IMR-90 (cell line): Measurements from ENCODE around the gene QSOX2. TPM values are rescaled to one million over a fixed set of nuclear protein-coding genes. Genes with fewer than 3 reads are reported as not detected.

Experiments used
- ATAC-seq: fragments of 200-7000 bp; cut with Tn5 transposase; 2 replicates; pipeline ENCODE4 v1.9.1; 2020; ENCODE audit warnings: low read depth, mild to moderate bottlenecking, moderate library complexity
- BruUV-seq: library from RNA; stranded (reverse); fragments of 400-500 nt; replicated peaks from 2 replicates; lab custom pipeline; 2021; lab: Mats Ljungman, UMichigan
- CTCF ChIA-PET: fragments of 300-600 bp; formaldehyde crosslinking; extraction: SDS; loops from one replicate; lab custom pipeline; 2021; ENCODE audit warnings: antibody characterized with exemption; lab: Yijun Ruan, JAX
- POLR2A ChIA-PET: fragments of 300-600 bp; sonication (Branson Sonifier 250); formaldehyde crosslinking; loops from one replicate; lab custom pipeline; 2022; ENCODE audit warnings: antibody characterized with exemption; ENCODE audit not compliant: unreplicated experiment; lab: Charles Lee
- DNase-seq: peaks from one replicate; pipeline ENCODE4 v3.0.0; 2013
- H2AFZ ChIP-seq: replicated peaks from 2 replicates; pipeline ENCODE3; 2013; ENCODE audit warnings: low read length, mild to moderate bottlenecking; ENCODE audit not compliant: poor library complexity
- H2AK5ac ChIP-seq: 2 replicates; pipeline ENCODE4 v1.6.1; 2013; ENCODE audit warnings: low read depth, low read length, inconsistent platforms
- H2AK9ac ChIP-seq: replicated peaks from 2 replicates; pipeline ENCODE3; 2013; ENCODE audit warnings: mild to moderate bottlenecking, low read depth, low read length, moderate library complexity; ENCODE audit not compliant: poor library complexity
- H2BK120ac ChIP-seq: 2 replicates; pipeline ENCODE4 v1.6.1; 2013; ENCODE audit warnings: low read depth, low read length, inconsistent platforms
- H2BK15ac ChIP-seq: 3 replicates; pipeline ENCODE4 v1.6.1; 2013; ENCODE audit warnings: low read depth, low read length, inconsistent platforms
- H2BK20ac ChIP-seq: 2 replicates; pipeline ENCODE4 v1.6.1; 2013; ENCODE audit warnings: low read depth, mild to moderate bottlenecking, inconsistent platforms, low read length, moderate library complexity
- H2BK5ac ChIP-seq: 2 replicates; pipeline ENCODE4 v1.6.1; 2013; ENCODE audit warnings: mild to moderate bottlenecking, low read depth, low read length, inconsistent platforms; ENCODE audit not compliant: poor library complexity, severe bottlenecking
- H3K14ac ChIP-seq: replicated peaks from 2 replicates; pipeline ENCODE4 v1.6.1; 2013; ENCODE audit warnings: low read depth, low read length, inconsistent platforms
- H3K18ac ChIP-seq: 2 replicates; pipeline ENCODE4 v1.6.1; 2013; ENCODE audit warnings: low read depth, low read length, control low read depth
- H3K23ac ChIP-seq: 2 replicates; pipeline ENCODE4 v1.6.1; 2013; ENCODE audit warnings: low read depth, low read length, inconsistent platforms
- H3K27ac ChIP-seq: 2 replicates; pipeline ENCODE4 v1.5.1; 2013; ENCODE audit warnings: mild to moderate bottlenecking, control low read depth, low read length; ENCODE audit not compliant: insufficient read depth
- H3K27me3 ChIP-seq: 2 replicates; pipeline ENCODE4 v1.6.1; 2013; ENCODE audit warnings: low read length; ENCODE audit not compliant: control insufficient read depth, insufficient read depth
- H3K36me3 ChIP-seq: 2 replicates; pipeline ENCODE4 v1.6.1; 2013; ENCODE audit warnings: low read length, mixed read lengths; ENCODE audit not compliant: control insufficient read depth, insufficient read depth
- H3K4ac ChIP-seq: 2 replicates; pipeline ENCODE4 v1.6.1; 2013; ENCODE audit warnings: low read depth, low read length, inconsistent platforms
- H3K4me1 ChIP-seq: 2 replicates; pipeline ENCODE4 v1.6.1; 2013; ENCODE audit warnings: low read length, mixed read lengths; ENCODE audit not compliant: control insufficient read depth, insufficient read depth
- H3K4me2 ChIP-seq: 2 replicates; pipeline ENCODE4 v1.6.1; 2013; ENCODE audit warnings: low read depth, mild to moderate bottlenecking, control low read depth, low read length, moderate library complexity
- H3K4me3 ChIP-seq: 2 replicates; pipeline ENCODE4 v1.5.1; 2013; ENCODE audit warnings: low read depth, mild to moderate bottlenecking, control low read depth, low read length, moderate library complexity; ENCODE audit not compliant: insufficient read depth
- H3K56ac ChIP-seq: 2 replicates; pipeline ENCODE4 v1.6.1; 2013; ENCODE audit warnings: low read length, inconsistent platforms; ENCODE audit not compliant: insufficient read depth; ENCODE audit errors: extremely low read depth
- H3K79me1 ChIP-seq, 2 experiments: 2 replicates each; pipeline ENCODE4 v1.6.1; 2013; ENCODE audit warnings: low read length in 2 of 2, inconsistent platforms in 1 of 2, low read depth in 1 of 2
- H3K9ac ChIP-seq: 2 replicates; pipeline ENCODE4 v1.6.1; 2013; ENCODE audit warnings: low read depth, low read length, control low read depth
- H3K9me1 ChIP-seq: 2 replicates; pipeline ENCODE4 v1.6.1; 2013; ENCODE audit warnings: low read length, inconsistent platforms; ENCODE audit not compliant: insufficient read depth
- H3K9me3 ChIP-seq: 2 replicates; pipeline ENCODE4 v1.6.1; 2013; ENCODE audit warnings: low read length; ENCODE audit not compliant: control insufficient read depth, insufficient read depth
- H4K20me1 ChIP-seq: 2 replicates; pipeline ENCODE4 v1.6.1; 2013; ENCODE audit warnings: low read length, inconsistent platforms; ENCODE audit not compliant: insufficient read depth
- H4K5ac ChIP-seq: 2 replicates; pipeline ENCODE4 v1.6.1; 2013; ENCODE audit warnings: mild to moderate bottlenecking, low read depth, low read length, control low read depth
- H4K8ac ChIP-seq, 2 experiments: 2 replicates each; pipeline ENCODE4 v1.6.1; 2013; ENCODE audit warnings: low read depth in 2 of 2, low read length in 2 of 2, control low read depth in 1 of 2, inconsistent platforms in 1 of 2
- H4K91ac ChIP-seq: 2 replicates; pipeline ENCODE4 v1.6.1; 2013; ENCODE audit warnings: low read depth, low read length, inconsistent platforms; ENCODE audit not compliant: insufficient read depth
- FOS ChIP-seq: fragments of 150-350 bp; IDR thresholded peaks from 2 replicates; pipeline ENCODE4 v1.6.1; 2016; ENCODE audit warnings: low read depth, low read length
- MAFK ChIP-seq: IDR thresholded peaks from 2 replicates; pipeline ENCODE4 v1.6.1; 2012; ENCODE audit warnings: low read depth, low read length, improper control_type of control experiment
- NFE2L2 ChIP-seq: fragments of 150-350 bp; IDR thresholded peaks from 2 replicates; pipeline ENCODE4 v1.6.1; 2016; ENCODE audit warnings: low read depth, mild to moderate bottlenecking, low read length
- SMC3 ChIP-seq: fragments of 150-350 bp; IDR thresholded peaks from 2 replicates; pipeline ENCODE4 v1.6.1; 2016; ENCODE audit warnings: low read depth, mild to moderate bottlenecking, antibody characterized with exemption, low read length, moderate library complexity
- WGBS, 2 experiments: methylation state at CpG; one replicate each; pipeline versions ENCODE4 v1.1.5 to v1.1.7; 2013; ENCODE audit warnings: missing lambda C conversion rate in 2 of 2; ENCODE audit not compliant: insufficient read length in 1 of 2; ENCODE audit errors: extremely low coverage in 2 of 2; 5-methylcytosine and 5-hydroxymethylcytosine counted together
- dilution Hi-C: fragments of 300-500 bp; cut with HindIII; formaldehyde crosslinking; loops from one replicate; pipeline ENCODE4 v1.14.3; 2018; ENCODE audit warnings: low sequenced_read_pairs; ENCODE audit not compliant: unreplicated experiment
- in situ Hi-C: fragments of 300-500 bp; cut with MboI; formaldehyde crosslinking; loops from 3 replicates; pipeline ENCODE4 v1.14.3; 2019; ENCODE audit warnings: low sequenced_read_pairs, inconsistent platforms, mixed read lengths
- intact Hi-C: fragments of 100-400 bp; cut with micrococcal nuclease; formaldehyde crosslinking; loops from 2 replicates; pipeline ENCODE4 v1.10.0; 2022
- polyA plus RNA-seq, 3 experiments: library from polyadenylated mRNA; depleted of rRNA; stranded (reverse); fragments of >200 nt; gene quantifications; 2 replicates each; pipeline ENCODE4 v1.2.3, GENCODE V29; 2012; ENCODE audit warnings: low replicate concordance in 1 of 3
- total RNA-seq: library from RNA; depleted of rRNA; stranded (reverse); fragments of >200 nt; gene quantifications from 2 replicates; pipeline ENCODE4 v1.2.3, GENCODE V29; 2012

The QSOX2 gene
- total and polyA plus RNA-seq, 2 of the 4 experiments (the other 2 are of a cell fraction): 5.9 to 12.9 TPM

GRCh38 chr9:136207616-136208015, 38.0 kb downstream of the QSOX2 start:
- DNase-seq (no peak), ATAC-seq (no peak)
- ChIA-PET POLR2A (no interaction called here), CTCF (no interaction called here)
- Histone ChIP-seq H3K4me1 (no peaks in the 10 kb centered on the region), H3K36me3 (peaks cover 1% of the 10 kb centered on the region; the same call in 1 of the 2 replicates), H4K91ac (no peak overlapping the region), H3K4me3 (no peak overlapping the region), H4K8ac (no peak overlapping the region), H3K27me3 (peaks cover 20% of the 10 kb centered on the region), H3K4me2 (no peak overlapping the region), H2AK9ac (no peak overlapping the region), H3K23ac (no peak overlapping the region), H3K14ac (no peak overlapping the region), H4K20me1 (peaks cover 15% of the 10 kb centered on the region), H3K56ac (no peak overlapping the region), H3K9me1 (no peaks in the 10 kb centered on the region), H2BK20ac (no peak overlapping the region), H4K5ac (no peak overlapping the region), H3K27ac (no peak overlapping the region), H3K18ac (no peak overlapping the region), H2BK15ac (no peak overlapping the region), H2AFZ (no peak overlapping the region), H2AK5ac (no peak overlapping the region), H3K4ac (no peak overlapping the region), H3K9me3 (no peaks in the 10 kb centered on the region), H3K9ac (no peak overlapping the region), H3K79me1 (no peaks in the 10 kb centered on the region), H2BK120ac (no peak overlapping the region), H2BK5ac (no peak overlapping the region)
- intact Hi-C loops: no loop called here
- no peak for TF ChIP-seq NFE2L2
- TF ChIP-seq MAFK: no peak
- TF ChIP-seq SMC3: no peak
- no peak for TF ChIP-seq FOS
- dilution Hi-C loops: no loop called here
- no TSS peak for BruUV-seq
- WGBS, 2 experiments: 40% methylated on average over 1 of the region's 9 CpGs; no CpG with 5 or more reads in 1 of the 2 experiments
- in situ Hi-C loops: no loop called here
